K562 (cell line): ENCODE measurements around the gene GUK1. TPM values are rescaled to one million over a fixed set of nuclear protein-coding genes. Genes with fewer than 3 reads are reported as not detected.

Experiments
- ATAC-seq: fragments of 200-7000 bp; cut with Tn5 transposase; 3 replicates; pipeline ENCODE4 v1.9.1; 2020; ENCODE audit warnings: moderate library complexity
- BruUV-seq: library from RNA; stranded (reverse); fragments of 400-500 nt; replicated peaks from 2 replicates; lab custom pipeline; 2021; lab: Mats Ljungman, UMichigan
- CTCF ChIA-PET: fragments of 300-600 bp; formaldehyde crosslinking; extraction: SDS; loops from one replicate; lab custom pipeline; 2021; ENCODE audit warnings: low intra/inter-chr PET ratio; lab: Yijun Ruan, JAX
- POLR2A ChIA-PET: fragments of 300-600, 350-650 bp; sonication (Branson Sonifier 250); formaldehyde crosslinking; extraction: SDS; loops from one replicate; lab custom pipeline; 2021; ENCODE audit warnings: antibody characterized with exemption, inconsistent platforms; lab: Yijun Ruan, JAX
- DNase-seq, 4 experiments: peaks; one replicate each; pipeline versions ENCODE4 v3.0.0 to v3.0.0-alpha.2; 2011 to 2018; ENCODE audit warnings: low spot score in 3 of 4, mixed read lengths in 3 of 4; ENCODE audit errors: extremely low read depth in 1 of 4
- FAIRE-seq: peaks from 2 replicates; lab custom pipeline; 2011; peaks lifted over from hg19 to GRCh38; lab: Jason Lieb, UNC
- H2AFZ ChIP-seq: 2 replicates; pipeline ENCODE4 v1.6.0; 2011; ENCODE audit warnings: low read depth, low read length, control low read depth, inconsistent platforms
- H3K27ac ChIP-seq: fragments of 200-600 bp; 3 replicates; pipeline ENCODE4 v1.8.0; 2011; ENCODE audit warnings: low read depth, mild to moderate bottlenecking, control low read depth, inconsistent platforms, low read length, moderate library complexity, mixed read lengths; ENCODE audit errors: extremely low read depth
- H3K27me3 ChIP-seq, 2 experiments: fragments of 300-600 bp in 1 of 2; 2 replicates in 1 of 2; 3 replicates in 1 of 2; pipeline versions ENCODE4 v1.6.0 to v1.8.0; 2011; ENCODE audit warnings: inconsistent platforms in 2 of 2, low read length in 2 of 2, mild to moderate bottlenecking in 1 of 2, mixed read lengths in 1 of 2, moderate library complexity in 1 of 2; ENCODE audit not compliant: control insufficient read depth in 2 of 2, insufficient read depth in 2 of 2
- H3K36me3 ChIP-seq: fragments of 300-600 bp; 3 replicates; pipeline ENCODE4 v1.8.0; 2011; ENCODE audit warnings: mild to moderate bottlenecking, low read length, inconsistent platforms; ENCODE audit not compliant: control insufficient read depth, insufficient read depth
- H3K4me1 ChIP-seq, 2 experiments: fragments of 200-600 bp in 1 of 2; replicated peaks in 1 of 2; 2 replicates in 1 of 2; 3 replicates in 1 of 2; pipeline versions ENCODE4 v1.5.1 to v1.8.0; 2011; ENCODE audit warnings: inconsistent platforms in 2 of 2, low read length in 2 of 2, mild to moderate bottlenecking in 1 of 2, mixed read lengths in 1 of 2, moderate library complexity in 1 of 2; ENCODE audit not compliant: control insufficient read depth in 2 of 2, insufficient read depth in 2 of 2
- H3K4me2 ChIP-seq: 2 replicates; pipeline ENCODE4 v1.6.1; 2011; ENCODE audit warnings: low read length, control low read depth, inconsistent platforms, mixed read lengths; ENCODE audit not compliant: insufficient read depth
- H3K4me3 ChIP-seq: fragments of 200-600 bp; sonication (generic), shearing (Covaris generic); 2 replicates; pipeline ENCODE4 v1.5.1; 2016; ENCODE audit warnings: control low read depth, inconsistent platforms
- H3K79me2 ChIP-seq: fragments of 200-600 bp; 3 replicates; pipeline ENCODE4 v1.8.0; 2011; ENCODE audit warnings: low read length, inconsistent platforms; ENCODE audit not compliant: control insufficient read depth, insufficient read depth
- H3K9ac ChIP-seq, 2 experiments: 2 replicates each; pipeline versions ENCODE4 v1.6.0 to v1.6.1; 2011; ENCODE audit warnings: low read depth in 2 of 2, low read length in 2 of 2, control low read depth in 1 of 2, inconsistent platforms in 1 of 2, mild to moderate bottlenecking in 1 of 2, mixed read lengths in 1 of 2; ENCODE audit not compliant: insufficient read depth in 1 of 2
- H3K9me1 ChIP-seq: one replicate; pipeline ENCODE4 v1.6.0; 2011; ENCODE audit warnings: inconsistent platforms, mild to moderate bottlenecking, low read length, moderate library complexity; ENCODE audit not compliant: control insufficient read depth, insufficient read depth
- H3K9me3 ChIP-seq: replicated peaks from 2 replicates; pipeline ENCODE4 v1.5.1; 2011; ENCODE audit warnings: low read depth, low read length, inconsistent platforms; ENCODE audit not compliant: control insufficient read depth, insufficient read depth
- H4K20me1 ChIP-seq: replicated peaks from 2 replicates; pipeline ENCODE4 v1.6.1; 2011; ENCODE audit warnings: low read length, inconsistent platforms, mixed read lengths; ENCODE audit not compliant: control insufficient read depth, insufficient read depth
- C11orf30 ChIP-seq: fragments of 450-650 bp; IDR thresholded peaks from 2 replicates; pipeline ENCODE4 v1.6.1; 2016; ENCODE audit warnings: low read depth, mild to moderate bottlenecking
- KLF10 ChIP-seq: fragments of 250-450 bp; sonication (Bioruptor Pico); IDR thresholded peaks from 2 replicates; pipeline ENCODE4 v1.6.1; 2021; ENCODE audit warnings: matching md5 sums
- MAFG ChIP-seq: fragments of 450-650 bp; conservative IDR thresholded peaks from 2 replicates; pipeline ENCODE4 v1.6.1; 2016; ENCODE audit warnings: missing genetic modification characterization, missing compliant biosample characterization
- SMAD4 ChIP-seq: fragments of 250-450 bp; sonication (Bioruptor Pico); conservative IDR thresholded peaks from 2 replicates; pipeline ENCODE4 v1.8.0; 2021; ENCODE audit warnings: inconsistent platforms, mild to moderate bottlenecking, moderate library complexity
- ZNF316 ChIP-seq: fragments of 450-650 bp; IDR thresholded peaks from 2 replicates; pipeline ENCODE4 v1.6.1; 2016
- WGBS: fragments of 100-300 bp; shearing (Covaris generic); methylation state at CpG from one replicate; pipeline ENCODE4 v1.1.6; 2016; ENCODE audit warnings: low coverage, mixed read lengths; ENCODE audit not compliant: insufficient coverage; ENCODE audit errors: missing lambda C conversion rate; 5-methylcytosine and 5-hydroxymethylcytosine counted together
- in situ Hi-C: fragments of 300-500 bp; cut with MboI; formaldehyde crosslinking; loops from 4 replicates; pipeline ENCODE4 v1.15.0; 2018; ENCODE audit warnings: inconsistent platforms, mixed read lengths
- intact Hi-C: fragments of 100-400 bp; cut with micrococcal nuclease; formaldehyde crosslinking; loops from 2 replicates; pipeline ENCODE4 v1.14.2; 2022
- polyA plus RNA-seq, 8 experiments: library from polyadenylated mRNA; depleted of rRNA in 4 of 8; stranded (reverse) in 5 of 8; unstranded in 3 of 8; fragments of >200 nt; fragmentation: Nextera tagmentation in 2 of 8; fragmentation: Illumina TruSeq in 1 of 8; extraction: Ambion mirVana in 2 of 8; extraction: Trizol in 1 of 8; gene quantifications; 2 replicates each; pipeline versions ENCODE4 v1.2.1 to v1.2.3, GENCODE V29; 2011 to 2014; ENCODE audit warnings: inconsistent platforms in 1 of 8, missing spikeins in 1 of 8
- total RNA-seq, 7 experiments: library from RNA; depleted of rRNA in 6 of 7; stranded (reverse); fragments of >200 nt in 6 of 7; fragmentation: Illumina TruSeq in 2 of 7; extraction: Trizol in 2 of 7; gene quantifications; 2 replicates each; pipeline versions ENCODE4 v1.2.1 to v1.2.3, GENCODE V29; 2011 to 2021; ENCODE audit warnings: low replicate concordance in 1 of 7
- TF ChIP-seq, protein P1 (sequence below): sonication (generic); formaldehyde crosslinking; IDR thresholded peaks from 2 replicates; pipeline ENCODE4 v1.8.1; 2023; ENCODE audit warnings: missing genetic modification reagents, mild to moderate bottlenecking, borderline replicate concordance
- TF ChIP-seq, protein P2 (sequence below): sonication (generic); formaldehyde crosslinking; IDR thresholded peaks from 2 replicates; pipeline ENCODE4 v1.5.0; 2020; ENCODE audit warnings: missing genetic modification reagents

GUK1 gene
- total and polyA plus RNA-seq, 9 of the 15 experiments (the other 6 are each of a cell fraction or from before 2014, with no cell fraction given) = 7.0 to 331 (median 132) TPM

- TF ChIP-seq, protein P1, sequence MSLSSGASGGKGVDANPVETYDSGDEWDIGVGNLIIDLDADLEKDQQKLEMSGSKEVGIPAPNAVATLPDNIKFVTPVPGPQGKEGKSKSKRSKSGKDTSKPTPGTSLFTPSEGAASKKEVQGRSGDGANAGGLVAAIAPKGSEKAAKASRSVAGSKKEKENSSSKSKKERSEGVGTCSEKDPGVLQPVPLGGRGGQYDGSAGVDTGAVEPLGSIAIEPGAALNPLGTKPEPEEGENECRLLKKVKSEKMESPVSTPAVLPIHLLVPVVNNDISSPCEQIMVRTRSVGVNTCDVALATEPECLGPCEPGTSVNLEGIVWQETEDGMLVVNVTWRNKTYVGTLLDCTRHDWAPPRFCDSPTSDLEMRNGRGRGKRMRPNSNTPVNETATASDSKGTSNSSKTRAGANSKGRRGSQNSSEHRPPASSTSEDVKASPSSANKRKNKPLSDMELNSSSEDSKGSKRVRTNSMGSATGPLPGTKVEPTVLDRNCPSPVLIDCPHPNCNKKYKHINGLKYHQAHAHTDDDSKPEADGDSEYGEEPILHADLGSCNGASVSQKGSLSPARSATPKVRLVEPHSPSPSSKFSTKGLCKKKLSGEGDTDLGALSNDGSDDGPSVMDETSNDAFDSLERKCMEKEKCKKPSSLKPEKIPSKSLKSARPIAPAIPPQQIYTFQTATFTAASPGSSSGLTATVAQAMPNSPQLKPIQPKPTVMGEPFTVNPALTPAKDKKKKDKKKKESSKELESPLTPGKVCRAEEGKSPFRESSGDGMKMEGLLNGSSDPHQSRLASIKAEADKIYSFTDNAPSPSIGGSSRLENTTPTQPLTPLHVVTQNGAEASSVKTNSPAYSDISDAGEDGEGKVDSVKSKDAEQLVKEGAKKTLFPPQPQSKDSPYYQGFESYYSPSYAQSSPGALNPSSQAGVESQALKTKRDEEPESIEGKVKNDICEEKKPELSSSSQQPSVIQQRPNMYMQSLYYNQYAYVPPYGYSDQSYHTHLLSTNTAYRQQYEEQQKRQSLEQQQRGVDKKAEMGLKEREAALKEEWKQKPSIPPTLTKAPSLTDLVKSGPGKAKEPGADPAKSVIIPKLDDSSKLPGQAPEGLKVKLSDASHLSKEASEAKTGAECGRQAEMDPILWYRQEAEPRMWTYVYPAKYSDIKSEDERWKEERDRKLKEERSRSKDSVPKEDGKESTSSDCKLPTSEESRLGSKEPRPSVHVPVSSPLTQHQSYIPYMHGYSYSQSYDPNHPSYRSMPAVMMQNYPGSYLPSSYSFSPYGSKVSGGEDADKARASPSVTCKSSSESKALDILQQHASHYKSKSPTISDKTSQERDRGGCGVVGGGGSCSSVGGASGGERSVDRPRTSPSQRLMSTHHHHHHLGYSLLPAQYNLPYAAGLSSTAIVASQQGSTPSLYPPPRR (CRISPR knock-in tag) = no peak
- no peak for TF ChIP-seq SMAD4
- TF ChIP-seq, protein P2, sequence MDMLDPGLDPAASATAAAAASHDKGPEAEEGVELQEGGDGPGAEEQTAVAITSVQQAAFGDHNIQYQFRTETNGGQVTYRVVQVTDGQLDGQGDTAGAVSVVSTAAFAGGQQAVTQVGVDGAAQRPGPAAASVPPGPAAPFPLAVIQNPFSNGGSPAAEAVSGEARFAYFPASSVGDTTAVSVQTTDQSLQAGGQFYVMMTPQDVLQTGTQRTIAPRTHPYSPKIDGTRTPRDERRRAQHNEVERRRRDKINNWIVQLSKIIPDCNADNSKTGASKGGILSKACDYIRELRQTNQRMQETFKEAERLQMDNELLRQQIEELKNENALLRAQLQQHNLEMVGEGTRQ (CRISPR knock-in tag) = no peak
These were observed 25.3 kb upstream of the GUK1 start (continued) for GRCh38 chr1:228114827-228115226.

DNA sequence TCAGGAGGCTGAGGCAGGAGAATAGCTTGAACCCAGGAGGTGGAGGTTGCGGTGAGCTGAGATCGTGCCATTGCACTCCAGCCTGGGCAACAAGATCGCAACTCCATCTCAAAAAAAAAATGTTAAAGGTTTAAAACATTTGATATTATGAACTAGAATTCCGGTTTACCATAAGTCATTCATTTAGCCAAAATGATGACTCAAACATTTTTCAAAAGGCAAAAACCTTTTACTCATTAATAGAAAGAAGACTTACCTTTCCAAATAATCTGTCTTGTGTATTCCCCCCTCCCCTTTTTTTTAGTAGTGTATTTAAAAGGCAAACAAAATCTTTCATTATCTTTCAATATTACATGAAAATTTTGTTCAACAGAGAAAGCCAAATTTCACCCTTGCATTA lies 22.7 kb upstream of the GUK1 start:
- Histone ChIP-seq H2AFZ (no peak overlapping the region), H3K27me3 (no peaks in the 10 kb centered on the region), H3K4me3 (no peak overlapping the region), H3K79me2 (no peaks in the 10 kb centered on the region), H3K9me1 (no peaks in the 10 kb centered on the region), H3K9me3 (no peaks in the 10 kb centered on the region), H4K20me1 (no peaks in the 10 kb centered on the region), H3K4me2 (no peak overlapping the region), H3K9ac (no peak overlapping the region), H3K27ac (no peak overlapping the region), H3K36me3 (no peaks in the 10 kb centered on the region), H3K4me1 (no peaks in the 10 kb centered on the region)
- in situ Hi-C loops (no loop called here), intact Hi-C loops (no loop called here)
- DNase-seq (no peak), ATAC-seq (no peak), FAIRE-seq (no peak)
- CTCF ChIA-PET = interaction anchor here (0.7 kb wide), 1 partner anchor 10 kb away, joined by 3 read pairs; no protein-coding TSS in a partner anchor
- 68% methylated on average over 4 of the region's 4 CpGs for WGBS
- no peak for TF ChIP-seq KLF10 (CRISPR knock-in tag)
- peak; percentile 53 for TF ChIP-seq C11orf30
- TF ChIP-seq ZNF316 = peak; percentile 80
- peak; percentile 51 for TF ChIP-seq MAFG (tag)
- POLR2A ChIA-PET = no interaction called here
- no TSS peak for BruUV-seq
